Pons (tissue), 1 donor: ENCODE measurements around the gene CCND2.

ENCODE experiments used
- DNase-seq: peaks from one replicate; pipeline ENCODE4 v3.0.0-alpha.2; 2016; ENCODE audit warnings: low spot score

CCND2 gene

GRCh38 chr12:4276524-4277204, 3.1 kb downstream of the CCND2 start:
- peak; percentile 95 for DNase-seq

DNA sequence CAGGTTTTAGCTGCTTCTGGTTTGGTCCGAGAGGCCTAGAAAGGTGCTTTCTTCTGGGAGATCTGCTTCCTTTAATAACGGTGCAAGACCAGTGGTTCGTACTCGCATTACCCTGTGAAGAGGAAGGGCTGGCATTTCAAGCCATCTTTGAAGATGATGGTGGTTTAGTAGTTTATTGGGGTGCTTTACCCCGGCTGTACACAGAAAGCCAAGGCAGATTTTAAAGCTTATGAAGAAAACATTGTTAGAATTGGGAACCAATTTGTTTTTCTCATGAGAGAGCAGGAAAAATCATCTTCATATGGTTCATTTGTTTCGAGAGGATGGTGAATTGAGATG, 3.6 kb downstream of the CCND2 start:
- no peak for DNase-seq

DNA sequence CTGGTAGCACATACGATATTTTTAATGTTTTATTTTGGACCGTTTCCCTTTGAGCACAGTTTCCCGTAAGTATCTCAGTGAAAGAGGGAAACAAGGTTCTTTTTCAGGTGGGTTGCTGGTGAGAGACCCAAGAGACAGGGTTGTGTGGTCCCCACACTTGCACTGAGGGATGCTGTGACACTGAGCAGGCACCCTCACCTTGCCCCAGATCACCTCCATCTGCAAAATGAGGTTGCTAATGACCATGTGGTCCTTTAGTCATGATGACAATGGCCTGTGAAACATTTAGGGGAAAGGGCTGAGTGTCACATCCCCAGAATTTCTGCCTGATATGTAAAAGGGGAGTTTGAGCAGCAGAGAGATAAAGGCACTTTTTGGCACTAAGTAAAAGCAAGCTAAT, 4.3 kb downstream of the CCND2 start:
- no peak for DNase-seq

GRCh38 chr12:4278329-4279197, 5.0 kb downstream of the CCND2 start:
- DNase-seq: peak; percentile 78

DNA sequence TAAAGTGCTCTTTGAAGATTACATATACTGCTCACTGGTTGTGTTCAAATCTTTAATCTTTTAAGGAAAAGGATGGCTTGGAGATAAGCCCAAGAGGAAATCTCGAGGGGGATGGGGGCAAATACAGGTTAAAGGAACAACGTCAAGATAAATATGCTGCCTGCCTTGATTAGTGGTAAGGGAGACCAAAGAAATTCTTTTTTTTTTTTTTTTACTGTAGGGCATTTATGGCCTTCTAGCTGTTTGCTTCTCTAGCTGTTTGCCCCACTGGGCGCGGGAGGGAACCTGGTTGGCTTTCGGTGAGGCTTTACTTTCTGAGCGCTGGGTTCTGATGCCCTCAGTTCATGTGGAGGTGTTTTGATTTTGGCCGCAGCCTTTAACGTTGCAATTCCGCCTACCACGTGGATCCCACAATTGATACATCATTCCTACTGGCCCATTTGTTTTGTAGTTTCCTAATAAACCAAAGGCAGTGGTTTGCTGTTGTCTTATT, 5.7 kb downstream of the CCND2 start:
- DNase-seq: no peak

DNA sequence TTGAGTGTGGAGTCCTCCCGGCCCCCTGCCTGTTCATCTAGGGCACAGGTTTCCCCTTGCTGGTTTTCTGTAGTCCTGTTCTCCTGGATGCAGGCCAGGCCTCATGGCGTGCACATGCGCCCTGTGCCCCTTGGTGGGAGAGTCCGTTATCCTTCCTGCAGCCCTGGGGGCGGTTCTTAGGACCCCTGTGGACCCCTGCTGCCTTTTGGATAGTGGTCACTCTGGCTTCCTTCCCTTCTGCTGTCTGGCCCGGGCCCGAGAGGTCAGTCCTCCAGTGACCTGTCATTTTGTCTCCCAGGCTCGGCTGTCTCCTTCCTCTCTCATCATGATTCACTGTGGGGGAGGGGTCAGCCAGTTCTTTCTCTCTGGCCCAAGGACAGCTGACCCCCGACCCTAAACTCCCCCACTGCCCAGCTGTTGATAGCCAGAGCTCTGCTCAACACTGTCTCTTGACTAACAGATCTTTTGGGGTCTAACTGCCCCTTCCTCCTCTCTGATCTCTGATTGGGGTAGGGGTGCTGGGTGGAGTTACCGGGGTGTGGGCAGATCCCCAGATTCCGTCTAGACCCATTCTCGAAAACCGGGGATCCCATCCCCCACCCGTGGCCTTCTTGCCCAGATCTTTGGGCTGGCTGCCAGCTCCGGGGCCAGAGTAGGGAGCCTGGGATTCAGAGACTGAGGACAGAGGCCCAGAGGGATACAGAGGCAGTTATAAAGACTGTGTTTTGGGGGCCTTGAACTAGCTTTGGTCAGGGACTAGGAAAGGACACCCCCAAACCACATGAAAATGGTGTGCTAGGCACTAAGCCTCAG, 7.0 kb downstream of the CCND2 start:
- DNase-seq: no peak

GRCh38 chr12:4281173-4281654, 7.7 kb downstream of the CCND2 start:
- DNase-seq: no peak

DNA sequence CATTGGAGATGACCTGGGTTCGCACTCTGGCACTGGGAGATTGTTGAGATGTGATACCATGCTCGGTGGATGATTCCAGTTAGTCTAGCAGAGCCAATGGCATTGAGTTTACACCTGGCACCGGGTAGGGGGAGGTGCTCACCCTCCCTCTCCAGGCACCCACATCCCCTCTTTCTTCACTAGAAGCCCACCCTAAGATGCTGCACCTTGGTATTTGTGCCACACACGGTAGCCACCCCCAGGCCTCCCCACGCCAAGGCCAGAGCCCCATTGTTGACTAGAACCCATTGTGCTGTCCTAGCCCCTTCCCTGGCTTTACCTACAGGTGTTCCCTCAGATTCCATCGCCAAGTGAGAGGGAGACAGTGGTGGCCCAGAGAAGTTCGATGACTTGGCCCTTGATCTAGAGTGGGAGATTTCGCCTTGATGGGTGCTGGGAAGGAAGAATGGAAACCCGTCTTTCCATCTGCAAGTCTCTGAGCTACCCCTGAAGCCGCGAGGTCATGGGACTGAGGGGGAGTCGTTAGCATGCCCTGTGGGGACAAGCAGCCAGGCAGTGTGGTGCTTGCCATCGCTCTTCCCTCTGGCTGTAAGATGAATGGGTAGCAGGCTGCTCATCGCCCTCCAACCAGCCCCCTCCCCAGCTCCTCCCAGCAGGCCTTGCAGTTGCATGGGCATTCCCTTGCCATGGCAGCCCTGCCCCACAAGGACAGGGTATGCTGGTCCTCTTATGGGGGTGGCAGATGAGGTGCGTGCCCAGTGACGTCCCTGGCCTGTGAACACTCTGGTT, 8.7 kb downstream of the CCND2 start:
- no peak for DNase-seq

- DNase-seq: no peak
Measured at GRCh38 chr12:4282892-4283511, 9.4 kb downstream of the CCND2 start.

- DNase-seq: peak; percentile 52
Measured at GRCh38 chr12:4283512-4284255, 10.1 kb downstream of the CCND2 start.

DNA sequence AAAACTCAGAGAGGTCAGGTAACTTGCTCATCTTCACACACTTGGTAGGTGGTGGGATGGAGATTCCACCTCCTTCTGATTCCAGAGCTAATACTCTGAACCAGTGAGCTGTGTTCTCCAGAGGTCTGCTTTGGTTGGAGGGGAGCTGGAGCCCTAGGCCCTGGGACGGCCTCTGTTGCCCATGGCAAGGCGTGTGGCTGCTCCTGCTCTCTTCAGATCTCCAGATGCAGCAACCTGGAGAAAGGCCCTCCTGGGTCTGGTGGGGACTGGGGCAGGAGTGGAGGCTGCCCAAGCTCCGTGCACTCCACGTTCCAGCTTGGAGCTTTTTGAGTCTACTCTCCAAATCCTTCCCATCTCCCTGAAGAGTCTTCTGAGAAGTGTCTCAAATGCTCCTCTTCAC, 10.7 kb downstream of the CCND2 start:
- DNase-seq: no peak

- DNase-seq: no peak
Measured at GRCh38 chr12:4285070-4285469, 11.5 kb downstream of the CCND2 start.

DNA sequence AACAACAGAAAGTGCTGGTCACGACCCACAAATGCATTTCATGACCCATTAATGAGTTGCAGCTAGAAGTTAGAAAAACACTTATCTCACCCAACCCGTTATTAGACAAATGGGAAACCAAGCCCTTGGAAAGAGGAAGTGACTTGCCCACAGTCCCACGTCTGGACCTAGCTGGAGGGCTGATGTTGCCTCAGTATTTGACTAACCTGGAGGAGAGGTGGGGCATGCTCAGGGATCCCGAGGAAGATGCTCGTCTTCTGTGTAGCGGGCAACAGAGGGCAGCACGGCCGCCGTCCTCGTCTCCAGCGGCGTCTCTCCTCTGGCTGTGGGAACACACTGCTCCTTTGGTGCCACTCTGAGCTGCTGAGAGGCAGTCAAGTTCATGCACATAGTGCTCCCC, 12.7 kb downstream of the CCND2 start:
- DNase-seq: no peak

DNA sequence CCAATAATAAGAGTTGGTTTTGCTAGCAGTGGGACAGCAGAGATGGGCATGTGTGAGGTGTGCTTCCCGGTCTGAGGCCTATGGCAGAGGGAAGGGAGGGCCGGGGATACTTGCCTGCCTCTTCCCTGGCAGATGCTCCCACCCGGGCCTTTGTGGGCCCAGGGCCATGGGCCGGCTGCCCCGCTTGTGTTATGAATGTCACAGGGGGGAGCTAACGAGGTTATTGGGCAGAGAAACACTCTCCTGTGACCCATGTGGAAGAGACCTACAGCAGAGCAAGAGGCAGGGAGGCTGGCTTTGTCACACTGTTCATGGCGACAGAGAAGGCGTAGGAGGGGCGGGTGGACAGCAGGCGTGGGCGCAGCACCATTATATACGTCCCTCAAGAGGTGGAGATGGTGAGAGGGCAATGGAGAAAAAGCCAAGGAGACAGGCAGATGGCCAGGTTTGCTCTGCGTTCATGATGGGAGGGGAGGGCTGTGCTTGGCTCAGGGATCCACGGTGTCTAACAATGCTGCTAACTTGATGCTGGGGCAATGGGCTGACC, 13.3 kb downstream of the CCND2 start:
- DNase-seq: no peak

DNA sequence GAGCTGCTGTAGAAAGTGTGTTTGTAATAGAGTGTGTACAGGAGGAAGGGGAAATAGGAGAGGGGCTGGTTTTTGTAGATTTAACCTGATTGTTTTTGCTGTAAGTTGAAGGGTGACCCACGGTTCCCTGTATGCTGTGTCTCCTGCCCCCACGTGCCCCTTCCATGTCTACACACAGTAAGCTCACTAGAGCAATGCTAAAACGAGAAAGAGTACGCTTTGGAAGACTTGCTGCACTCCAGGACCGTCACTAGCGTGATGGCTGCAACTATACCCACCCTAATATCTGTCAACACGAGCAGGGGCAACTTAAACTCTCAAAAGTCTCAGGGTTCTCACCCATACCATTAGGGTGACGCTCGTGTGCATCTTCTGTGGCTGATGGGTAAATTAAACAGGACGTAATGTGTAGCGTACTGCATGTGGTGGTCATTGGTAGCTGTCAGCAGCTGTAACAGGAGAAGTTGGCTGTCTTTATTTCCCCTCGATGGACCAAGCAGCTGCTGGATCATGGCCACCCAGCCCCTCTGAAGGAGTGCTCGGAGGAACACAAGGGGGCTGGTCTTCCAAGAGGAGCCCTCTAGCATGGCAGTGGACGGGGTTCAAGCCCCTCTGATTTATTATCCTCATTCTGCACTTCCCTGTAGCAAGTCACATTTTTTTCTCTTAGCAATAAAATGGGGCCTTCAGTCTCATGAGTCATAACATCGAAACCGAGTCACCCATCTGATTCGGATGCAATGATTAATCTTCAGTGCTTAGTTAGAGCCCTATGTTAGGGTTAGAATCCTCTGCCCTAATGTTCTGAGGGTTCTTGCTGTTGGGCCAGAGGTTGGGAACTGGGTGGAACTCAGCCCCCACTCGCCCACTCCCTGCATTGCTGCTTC, 14.0 kb downstream of the CCND2 start:
- no peak for DNase-seq

- DNase-seq: no peak
Measured at GRCh38 chr12:4288296-4289131, 15.0 kb downstream of the CCND2 start.

DNA sequence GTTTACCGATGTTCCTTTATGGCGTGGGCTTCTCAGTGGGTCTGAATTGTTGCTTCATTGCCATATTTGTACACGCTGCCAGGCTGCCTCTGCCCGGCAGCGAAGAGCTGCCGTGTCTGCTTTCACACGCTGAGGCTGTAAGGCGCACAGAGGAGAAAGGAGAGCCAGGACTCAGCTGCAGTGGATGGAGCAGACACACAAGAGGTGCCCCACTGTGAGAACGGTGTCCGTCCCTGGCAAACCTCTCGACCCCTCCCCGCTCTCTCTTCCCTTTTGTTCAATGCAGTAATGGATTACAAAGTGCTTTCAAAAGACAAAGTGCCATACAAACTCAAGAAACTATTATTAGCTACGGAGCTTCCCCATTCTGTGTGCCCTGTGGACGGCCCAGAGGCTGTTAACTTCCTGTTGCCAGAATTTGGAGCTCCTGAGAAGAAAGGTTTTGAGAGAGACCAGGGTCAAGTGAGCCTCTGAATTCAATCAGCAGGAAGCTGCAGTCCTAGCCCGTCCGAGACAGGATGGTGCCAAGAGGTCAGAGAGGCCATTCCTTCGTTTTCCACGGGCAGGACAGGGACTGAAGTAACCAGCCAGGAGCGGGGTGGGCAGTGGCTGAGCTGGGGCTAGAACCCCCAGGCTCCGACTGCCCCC, 15.8 kb downstream of the CCND2 start:
- peak; percentile 64 for DNase-seq
